HEK293 (cell line): ENCODE data around the gene FMNL1.
A peak's percentile ranks its signal among the peaks of the same experiment; 100 is the strongest.

Experiments used
- CTCF ChIA-PET: fragments of 350-600 bp; formaldehyde crosslinking; extraction: SDS; loops from one replicate; lab custom pipeline; 2021; ENCODE audit warnings: antibody characterized with exemption; lab: Yijun Ruan, JAX
- POLR2A ChIA-PET: fragments of 300-600 bp; formaldehyde crosslinking; extraction: SDS; loops from one replicate; lab custom pipeline; 2020; ENCODE audit warnings: antibody characterized with exemption, inconsistent platforms; lab: Yijun Ruan, JAX
- H3K27ac ChIP-seq: fragments of 200-500 bp; sonication (Bioruptor generic); 2 replicates; pipeline ENCODE4 v1.5.1; 2014; ENCODE audit warnings: low read depth, low read length, control low read depth, inconsistent platforms; ENCODE audit errors: extremely low read depth
- H3K36me3 ChIP-seq, 2 experiments: fragments of 200-500 bp in 1 of 2; sonication (Bioruptor generic) in 1 of 2; 1 replicate in 1 of 2; 2 replicates in 1 of 2; pipeline ENCODE4 v1.5.1; 2014 to 2017; ENCODE audit warnings: inconsistent platforms in 2 of 2, low read length in 2 of 2; ENCODE audit not compliant: control insufficient read depth in 2 of 2, insufficient read depth in 1 of 2
- H3K4me1 ChIP-seq: fragments of 200-500 bp; sonication (Bioruptor generic); 2 replicates; pipeline ENCODE4 v1.5.1; 2014; ENCODE audit warnings: mild to moderate bottlenecking, low read length, inconsistent platforms; ENCODE audit not compliant: control insufficient read depth, insufficient read depth
- H3K4me3 ChIP-seq: 2 replicates; pipeline ENCODE4 v1.5.1; 2011; ENCODE audit warnings: low read depth, mild to moderate bottlenecking, control low read depth, low read length, moderate library complexity
- H3K9me3 ChIP-seq: fragments of 200-500 bp; sonication (Bioruptor generic); 2 replicates; pipeline ENCODE4 v1.5.1; 2014; ENCODE audit warnings: low read depth, low read length, inconsistent platforms; ENCODE audit not compliant: control insufficient read depth, insufficient read depth
- BCL11A ChIP-seq: fragments of 450-650 bp; formaldehyde crosslinking; IDR thresholded peaks from 2 replicates; pipeline ENCODE4 v1.5.1; 2016; ENCODE audit warnings: low read depth, missing biosample characterization, missing genetic modification characterization
- GLIS2 ChIP-seq: fragments of 450-650 bp; formaldehyde crosslinking; IDR thresholded peaks from 2 replicates; pipeline ENCODE4 v1.5.1; 2016; ENCODE audit warnings: missing biosample characterization, missing genetic modification characterization
- MYNN ChIP-seq: fragments of 450-650 bp; formaldehyde crosslinking; IDR thresholded peaks from 2 replicates; pipeline ENCODE4 v1.5.1; 2016; ENCODE audit warnings: missing biosample characterization, missing genetic modification characterization, borderline replicate concordance
- RBAK ChIP-seq: fragments of 450-650 bp; formaldehyde crosslinking; IDR thresholded peaks from 2 replicates; pipeline ENCODE4 v1.5.1; 2016; ENCODE audit warnings: missing biosample characterization, missing genetic modification characterization
- REST ChIP-seq: fragments of 450-650 bp; formaldehyde crosslinking; IDR thresholded peaks from 2 replicates; pipeline ENCODE4 v1.5.1; 2016; ENCODE audit warnings: missing biosample characterization, missing genetic modification characterization
- SCRT2 ChIP-seq: fragments of 450-650 bp; formaldehyde crosslinking; IDR thresholded peaks from 2 replicates; pipeline ENCODE4 v1.5.1; 2016; ENCODE audit warnings: missing biosample characterization, missing genetic modification characterization
- SP7 ChIP-seq: fragments of 450-650 bp; formaldehyde crosslinking; IDR thresholded peaks from 2 replicates; pipeline ENCODE4 v1.5.1; 2016; ENCODE audit warnings: missing biosample characterization, missing genetic modification characterization
- ZBTB17 ChIP-seq: fragments of 450-650 bp; formaldehyde crosslinking; IDR thresholded peaks from 2 replicates; pipeline ENCODE4 v1.5.1; 2016; ENCODE audit warnings: missing biosample characterization, missing genetic modification characterization
- ZEB2 ChIP-seq: fragments of 450-650 bp; formaldehyde crosslinking; IDR thresholded peaks from 2 replicates; pipeline ENCODE4 v1.5.1; 2016; ENCODE audit warnings: missing biosample characterization, missing genetic modification characterization
- ZFHX2 ChIP-seq: fragments of 450-650 bp; formaldehyde crosslinking; conservative IDR thresholded peaks from 2 replicates; pipeline ENCODE4 v1.5.1; 2016; ENCODE audit warnings: missing biosample characterization, missing genetic modification characterization
- ZNF10 ChIP-seq: fragments of 450-650 bp; formaldehyde crosslinking; IDR thresholded peaks from 2 replicates; pipeline ENCODE4 v1.5.1; 2017; ENCODE audit warnings: missing biosample characterization, missing genetic modification characterization
- ZNF366 ChIP-seq: fragments of 450-650 bp; formaldehyde crosslinking; conservative IDR thresholded peaks from 2 replicates; pipeline ENCODE4 v1.5.1; 2016; ENCODE audit warnings: missing biosample characterization, missing genetic modification characterization
- ZNF398 ChIP-seq: fragments of 450-650 bp; formaldehyde crosslinking; IDR thresholded peaks from 2 replicates; pipeline ENCODE4 v1.5.1; 2017; ENCODE audit warnings: missing biosample characterization, missing genetic modification characterization
- ZNF549 ChIP-seq: fragments of 450-650 bp; IDR thresholded peaks from 2 replicates; pipeline ENCODE4 v1.5.1; 2018; ENCODE audit warnings: missing biosample characterization, missing genetic modification characterization, mild to moderate bottlenecking, inconsistent platforms, moderate library complexity
- ZNF600 ChIP-seq: fragments of 450-650 bp; formaldehyde crosslinking; IDR thresholded peaks from 2 replicates; pipeline ENCODE4 v1.5.1; 2016; ENCODE audit warnings: missing biosample characterization, missing genetic modification characterization
- ZNF639 ChIP-seq: fragments of 450-650 bp; formaldehyde crosslinking; IDR thresholded peaks from 2 replicates; pipeline ENCODE4 v1.5.1; 2016; ENCODE audit warnings: missing biosample characterization, missing genetic modification characterization
- ZNF664 ChIP-seq: fragments of 450-650 bp; formaldehyde crosslinking; IDR thresholded peaks from 2 replicates; pipeline ENCODE4 v1.5.1; 2016; ENCODE audit warnings: missing biosample characterization, missing genetic modification characterization
- ZSCAN18 ChIP-seq: fragments of 450-650 bp; formaldehyde crosslinking; IDR thresholded peaks from 2 replicates; pipeline ENCODE4 v1.5.1; 2016; ENCODE audit warnings: missing biosample characterization, missing genetic modification characterization
- TF ChIP-seq, protein P1 (sequence below): fragments of 450-650 bp; formaldehyde crosslinking; IDR thresholded peaks from 2 replicates; pipeline ENCODE4; 2016; ENCODE audit warnings: missing biosample characterization, missing genetic modification characterization
- TF ChIP-seq, protein P2 (sequence below): fragments of 450-650 bp; formaldehyde crosslinking; IDR thresholded peaks from 2 replicates; pipeline ENCODE4 v1.5.1; 2016; ENCODE audit warnings: missing biosample characterization, missing genetic modification characterization

Gene FMNL1

DNA sequence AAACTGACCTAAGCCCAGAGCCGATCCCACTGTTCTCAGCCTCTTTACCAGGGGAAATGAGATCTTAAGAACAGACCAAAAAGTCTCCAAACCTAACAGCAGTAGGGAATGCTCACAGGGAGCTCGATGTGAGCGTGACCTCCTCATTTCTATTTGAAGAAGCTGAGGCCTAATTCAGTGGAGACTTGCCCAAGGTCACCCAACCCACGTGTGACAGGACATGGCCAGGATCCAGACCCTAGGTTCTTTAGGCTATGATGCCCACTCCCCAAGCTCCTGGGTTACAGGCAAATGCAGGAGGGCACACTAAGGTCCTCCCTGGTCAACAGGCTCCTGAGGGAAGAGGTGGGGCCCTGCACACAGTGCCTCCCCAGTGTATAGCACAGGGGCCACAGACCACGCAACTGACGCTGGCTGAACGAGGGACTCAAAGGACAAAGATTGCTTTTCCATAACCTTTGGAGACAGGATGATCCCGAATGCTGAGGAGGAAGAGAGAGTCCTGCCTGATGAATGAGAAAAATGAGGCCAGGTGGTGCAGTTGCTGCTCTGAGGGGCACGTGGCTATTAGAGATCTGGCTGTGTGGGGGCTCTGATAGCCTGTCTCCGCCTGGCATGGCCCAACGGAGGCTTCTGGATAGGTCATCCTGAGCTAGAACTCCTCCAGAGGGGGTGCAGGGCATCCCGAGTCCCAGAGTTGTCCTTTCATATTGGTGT, 71.2 kb downstream of the FMNL1 start (continued):
- TF ChIP-seq ZSCAN18 = no peak
- TF ChIP-seq ZNF10 (tag by site-specific recombination) = no peak
- no peak for TF ChIP-seq ZEB2
- no peak for TF ChIP-seq RBAK (tag by site-specific recombination)
- TF ChIP-seq ZNF664 (tag by site-specific recombination) = no peak
- TF ChIP-seq, protein P1, sequence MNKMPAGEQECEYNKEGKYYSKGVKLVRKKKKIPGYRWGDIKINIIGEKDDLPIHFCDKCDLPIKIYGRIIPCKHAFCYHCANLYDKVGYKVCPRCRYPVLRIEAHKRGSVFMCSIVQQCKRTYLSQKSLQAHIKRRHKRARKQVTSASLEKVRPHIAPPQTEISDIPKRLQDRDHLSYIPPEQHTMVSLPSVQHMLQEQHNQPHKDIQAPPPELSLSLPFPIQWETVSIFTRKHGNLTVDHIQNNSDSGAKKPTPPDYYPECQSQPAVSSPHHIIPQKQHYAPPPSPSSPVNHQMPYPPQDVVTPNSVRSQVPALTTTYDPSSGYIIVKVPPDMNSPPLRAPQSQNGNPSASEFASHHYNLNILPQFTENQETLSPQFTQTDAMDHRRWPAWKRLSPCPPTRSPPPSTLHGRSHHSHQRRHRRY = no peak

GRCh38 chr17:45293413-45294211, 71.9 kb downstream of the FMNL1 start:
- H3K4me3 ChIP-seq = no peak overlapping the region
- CTCF ChIA-PET = interaction anchor here (0.7 to 4.8 kb wide), 13 partner anchors 9 to 135 kb away, joined by 3 to 38 read pairs (median 5); partner anchors contain the start of gene MAP3K14
- POLR2A ChIA-PET = interaction anchor here (0.5 to 2.0 kb wide), 4 partner anchors 11 to 486 kb away, joined by 3 to 8 read pairs (median 5); partner anchors contain the start of gene MAP3K14
- no peaks in the 10 kb centered on the region for H3K9me3 ChIP-seq
- peaks cover 12% of the 10 kb centered on the region for H3K4me1 ChIP-seq
- H3K27ac ChIP-seq = no peak overlapping the region
- H3K36me3 ChIP-seq = peaks cover 0 to 28% of the 10 kb centered on the region in 2 experiments; a peak in 1 of 3 replicates
- TF ChIP-seq ZNF398 (0 out of 2 replicates have a peak, but pooled peaks have one; percentile 8), ZNF549 (tag by site-specific recombination) (no peak), REST (tag by site-specific recombination) (peak; percentile 90), SCRT2 (tag by site-specific recombination) (no peak), ZFHX2 (peak; percentile 96), ZNF600 (tag by site-specific recombination) (peak; percentile 80), ZEB2 (0 out of 2 replicates have a peak, but pooled peaks have one; percentile 19), BCL11A (tag by site-specific recombination) (peak; percentile 68; the same call in 1 of the 2 replicates), SP7 (tag by site-specific recombination) (peak; percentile 50), ZBTB17 (peak; percentile 55; the same call in 1 of the 2 replicates), GLIS2 (tag by site-specific recombination) (peak; percentile 48; the same call in 1 of the 2 replicates), ZNF366 (tag by site-specific recombination) (peak; percentile 27; the same call in 1 of the 2 replicates), MYNN (tag by site-specific recombination) (0 out of 2 replicates have a peak, but pooled peaks have one; percentile 30), ZNF639 (tag by site-specific recombination) (no peak)
- TF ChIP-seq, protein P2, sequence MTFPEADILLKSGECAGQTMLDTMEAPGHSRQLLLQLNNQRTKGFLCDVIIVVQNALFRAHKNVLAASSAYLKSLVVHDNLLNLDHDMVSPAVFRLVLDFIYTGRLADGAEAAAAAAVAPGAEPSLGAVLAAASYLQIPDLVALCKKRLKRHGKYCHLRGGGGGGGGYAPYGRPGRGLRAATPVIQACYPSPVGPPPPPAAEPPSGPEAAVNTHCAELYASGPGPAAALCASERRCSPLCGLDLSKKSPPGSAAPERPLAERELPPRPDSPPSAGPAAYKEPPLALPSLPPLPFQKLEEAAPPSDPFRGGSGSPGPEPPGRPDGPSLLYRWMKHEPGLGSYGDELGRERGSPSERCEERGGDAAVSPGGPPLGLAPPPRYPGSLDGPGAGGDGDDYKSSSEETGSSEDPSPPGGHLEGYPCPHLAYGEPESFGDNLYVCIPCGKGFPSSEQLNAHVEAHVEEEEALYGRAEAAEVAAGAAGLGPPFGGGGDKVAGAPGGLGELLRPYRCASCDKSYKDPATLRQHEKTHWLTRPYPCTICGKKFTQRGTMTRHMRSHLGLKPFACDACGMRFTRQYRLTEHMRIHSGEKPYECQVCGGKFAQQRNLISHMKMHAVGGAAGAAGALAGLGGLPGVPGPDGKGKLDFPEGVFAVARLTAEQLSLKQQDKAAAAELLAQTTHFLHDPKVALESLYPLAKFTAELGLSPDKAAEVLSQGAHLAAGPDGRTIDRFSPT (tag by site-specific recombination) = peak; percentile 63; the same call in 1 of the 2 replicates
